ENCODE data around the gene SOX12. TPM values are rescaled to one million over a fixed set of nuclear protein-coding genes. Genes with fewer than 3 reads are reported as not detected.

SOX12 gene
- total RNA-seq, 1 experiment from 2014 or later: 59.1 TPM

DNA sequence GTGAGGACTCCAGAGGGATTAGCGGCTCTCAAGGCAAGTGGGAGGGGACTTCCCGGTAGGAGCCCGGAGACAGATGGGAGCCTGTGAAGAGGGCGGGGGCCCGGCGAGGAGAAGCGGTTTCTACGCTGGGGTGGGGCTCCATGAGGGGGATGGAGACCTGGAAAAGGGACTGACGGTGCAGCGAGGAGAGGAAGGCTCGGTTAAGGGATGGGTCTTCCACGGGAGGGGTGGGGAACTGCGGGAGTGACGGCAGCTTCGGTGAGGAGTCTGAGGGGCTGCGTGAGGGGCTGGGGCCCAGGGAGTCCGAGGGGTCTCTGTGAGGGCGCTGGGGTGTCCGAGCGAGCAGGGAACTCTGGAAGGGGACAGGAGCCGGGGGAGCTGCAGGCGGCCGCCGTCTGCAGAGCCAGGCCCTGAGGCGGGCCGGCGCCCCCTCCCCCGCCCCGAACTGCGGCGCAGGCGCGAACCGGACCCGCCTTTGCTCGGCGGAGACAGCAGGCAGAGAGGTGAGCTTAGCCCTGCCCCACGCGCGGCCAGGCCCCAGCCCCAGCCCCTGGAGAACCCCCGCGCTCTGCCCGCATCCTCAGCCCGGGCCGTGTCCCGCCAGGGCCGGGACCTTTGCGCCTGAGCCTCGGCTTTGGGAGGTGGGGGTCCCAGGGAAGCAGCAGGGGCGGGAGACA lies 21.4 kb downstream of the SOX12 start, which contains the start of gene NRSN2 (continued):
- no peak for TF ChIP-seq ZNF138 (CRISPR knock-in tag; conservative IDR thresholded peaks at IDR 0.05)
- TF ChIP-seq, protein P1, sequence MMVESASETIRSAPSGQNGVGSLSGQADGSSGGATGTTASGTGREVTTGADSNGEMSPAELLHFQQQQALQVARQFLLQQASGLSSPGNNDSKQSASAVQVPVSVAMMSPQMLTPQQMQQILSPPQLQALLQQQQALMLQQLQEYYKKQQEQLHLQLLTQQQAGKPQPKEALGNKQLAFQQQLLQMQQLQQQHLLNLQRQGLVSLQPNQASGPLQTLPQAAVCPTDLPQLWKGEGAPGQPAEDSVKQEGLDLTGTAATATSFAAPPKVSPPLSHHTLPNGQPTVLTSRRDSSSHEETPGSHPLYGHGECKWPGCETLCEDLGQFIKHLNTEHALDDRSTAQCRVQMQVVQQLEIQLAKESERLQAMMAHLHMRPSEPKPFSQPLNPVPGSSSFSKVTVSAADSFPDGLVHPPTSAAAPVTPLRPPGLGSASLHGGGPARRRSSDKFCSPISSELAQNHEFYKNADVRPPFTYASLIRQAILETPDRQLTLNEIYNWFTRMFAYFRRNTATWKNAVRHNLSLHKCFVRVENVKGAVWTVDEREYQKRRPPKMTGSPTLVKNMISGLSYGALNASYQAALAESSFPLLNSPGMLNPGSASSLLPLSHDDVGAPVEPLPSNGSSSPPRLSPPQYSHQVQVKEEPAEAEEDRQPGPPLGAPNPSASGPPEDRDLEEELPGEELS (CRISPR knock-in tag; IDR thresholded peaks at IDR 0.05): no peak
- no peak for TF ChIP-seq FOXK1 (CRISPR knock-in tag; IDR thresholded peaks at IDR 0.05)
- TF ChIP-seq, protein P2, sequence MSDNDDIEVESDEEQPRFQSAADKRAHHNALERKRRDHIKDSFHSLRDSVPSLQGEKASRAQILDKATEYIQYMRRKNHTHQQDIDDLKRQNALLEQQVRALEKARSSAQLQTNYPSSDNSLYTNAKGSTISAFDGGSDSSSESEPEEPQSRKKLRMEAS (CRISPR knock-in tag; IDR thresholded peaks at IDR 0.05): no peak
- TF ChIP-seq, protein P3, sequence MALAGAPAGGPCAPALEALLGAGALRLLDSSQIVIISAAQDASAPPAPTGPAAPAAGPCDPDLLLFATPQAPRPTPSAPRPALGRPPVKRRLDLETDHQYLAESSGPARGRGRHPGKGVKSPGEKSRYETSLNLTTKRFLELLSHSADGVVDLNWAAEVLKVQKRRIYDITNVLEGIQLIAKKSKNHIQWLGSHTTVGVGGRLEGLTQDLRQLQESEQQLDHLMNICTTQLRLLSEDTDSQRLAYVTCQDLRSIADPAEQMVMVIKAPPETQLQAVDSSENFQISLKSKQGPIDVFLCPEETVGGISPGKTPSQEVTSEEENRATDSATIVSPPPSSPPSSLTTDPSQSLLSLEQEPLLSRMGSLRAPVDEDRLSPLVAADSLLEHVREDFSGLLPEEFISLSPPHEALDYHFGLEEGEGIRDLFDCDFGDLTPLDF (CRISPR knock-in tag; IDR thresholded peaks at IDR 0.05): no peak
- TF ChIP-seq, protein P4, sequence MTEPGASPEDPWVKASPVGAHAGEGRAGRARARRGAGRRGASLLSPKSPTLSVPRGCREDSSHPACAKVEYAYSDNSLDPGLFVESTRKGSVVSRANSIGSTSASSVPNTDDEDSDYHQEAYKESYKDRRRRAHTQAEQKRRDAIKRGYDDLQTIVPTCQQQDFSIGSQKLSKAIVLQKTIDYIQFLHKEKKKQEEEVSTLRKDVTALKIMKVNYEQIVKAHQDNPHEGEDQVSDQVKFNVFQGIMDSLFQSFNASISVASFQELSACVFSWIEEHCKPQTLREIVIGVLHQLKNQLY (CRISPR knock-in tag; IDR thresholded peaks at IDR 0.05): no peak
- no peak for TF ChIP-seq NR1H2 (CRISPR knock-in tag; IDR thresholded peaks at IDR 0.05)
- TF ChIP-seq, protein P5, sequence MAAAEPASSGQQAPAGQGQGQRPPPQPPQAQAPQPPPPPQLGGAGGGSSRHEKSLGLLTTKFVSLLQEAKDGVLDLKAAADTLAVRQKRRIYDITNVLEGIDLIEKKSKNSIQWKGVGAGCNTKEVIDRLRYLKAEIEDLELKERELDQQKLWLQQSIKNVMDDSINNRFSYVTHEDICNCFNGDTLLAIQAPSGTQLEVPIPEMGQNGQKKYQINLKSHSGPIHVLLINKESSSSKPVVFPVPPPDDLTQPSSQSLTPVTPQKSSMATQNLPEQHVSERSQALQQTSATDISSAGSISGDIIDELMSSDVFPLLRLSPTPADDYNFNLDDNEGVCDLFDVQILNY (CRISPR knock-in tag; IDR thresholded peaks at IDR 0.05): 0 out of 2 replicates have a peak, but pooled peaks have one; percentile 52
- no peak for TF ChIP-seq FOXP1 (CRISPR knock-in tag; IDR thresholded peaks at IDR 0.05; ENCODE audit: borderline replicate concordance)
- TF ChIP-seq, protein P6, sequence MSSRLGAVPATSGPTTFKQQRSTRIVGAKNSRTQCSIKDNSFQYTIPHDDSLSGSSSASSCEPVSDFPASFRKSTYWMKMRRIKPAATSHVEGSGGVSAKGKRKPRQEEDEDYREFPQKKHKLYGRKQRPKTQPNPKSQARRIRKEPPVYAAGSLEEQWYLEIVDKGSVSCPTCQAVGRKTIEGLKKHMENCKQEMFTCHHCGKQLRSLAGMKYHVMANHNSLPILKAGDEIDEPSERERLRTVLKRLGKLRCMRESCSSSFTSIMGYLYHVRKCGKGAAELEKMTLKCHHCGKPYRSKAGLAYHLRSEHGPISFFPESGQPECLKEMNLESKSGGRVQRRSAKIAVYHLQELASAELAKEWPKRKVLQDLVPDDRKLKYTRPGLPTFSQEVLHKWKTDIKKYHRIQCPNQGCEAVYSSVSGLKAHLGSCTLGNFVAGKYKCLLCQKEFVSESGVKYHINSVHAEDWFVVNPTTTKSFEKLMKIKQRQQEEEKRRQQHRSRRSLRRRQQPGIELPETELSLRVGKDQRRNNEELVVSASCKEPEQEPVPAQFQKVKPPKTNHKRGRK (CRISPR knock-in tag; IDR thresholded peaks at IDR 0.05; ENCODE audit: borderline replicate concordance): no peak
- TF ChIP-seq, protein P7, sequence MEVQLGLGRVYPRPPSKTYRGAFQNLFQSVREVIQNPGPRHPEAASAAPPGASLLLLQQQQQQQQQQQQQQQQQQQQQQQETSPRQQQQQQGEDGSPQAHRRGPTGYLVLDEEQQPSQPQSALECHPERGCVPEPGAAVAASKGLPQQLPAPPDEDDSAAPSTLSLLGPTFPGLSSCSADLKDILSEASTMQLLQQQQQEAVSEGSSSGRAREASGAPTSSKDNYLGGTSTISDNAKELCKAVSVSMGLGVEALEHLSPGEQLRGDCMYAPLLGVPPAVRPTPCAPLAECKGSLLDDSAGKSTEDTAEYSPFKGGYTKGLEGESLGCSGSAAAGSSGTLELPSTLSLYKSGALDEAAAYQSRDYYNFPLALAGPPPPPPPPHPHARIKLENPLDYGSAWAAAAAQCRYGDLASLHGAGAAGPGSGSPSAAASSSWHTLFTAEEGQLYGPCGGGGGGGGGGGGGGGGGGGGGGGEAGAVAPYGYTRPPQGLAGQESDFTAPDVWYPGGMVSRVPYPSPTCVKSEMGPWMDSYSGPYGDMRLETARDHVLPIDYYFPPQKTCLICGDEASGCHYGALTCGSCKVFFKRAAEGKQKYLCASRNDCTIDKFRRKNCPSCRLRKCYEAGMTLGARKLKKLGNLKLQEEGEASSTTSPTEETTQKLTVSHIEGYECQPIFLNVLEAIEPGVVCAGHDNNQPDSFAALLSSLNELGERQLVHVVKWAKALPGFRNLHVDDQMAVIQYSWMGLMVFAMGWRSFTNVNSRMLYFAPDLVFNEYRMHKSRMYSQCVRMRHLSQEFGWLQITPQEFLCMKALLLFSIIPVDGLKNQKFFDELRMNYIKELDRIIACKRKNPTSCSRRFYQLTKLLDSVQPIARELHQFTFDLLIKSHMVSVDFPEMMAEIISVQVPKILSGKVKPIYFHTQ (CRISPR knock-in tag; IDR thresholded peaks at IDR 0.05): no peak

DNA sequence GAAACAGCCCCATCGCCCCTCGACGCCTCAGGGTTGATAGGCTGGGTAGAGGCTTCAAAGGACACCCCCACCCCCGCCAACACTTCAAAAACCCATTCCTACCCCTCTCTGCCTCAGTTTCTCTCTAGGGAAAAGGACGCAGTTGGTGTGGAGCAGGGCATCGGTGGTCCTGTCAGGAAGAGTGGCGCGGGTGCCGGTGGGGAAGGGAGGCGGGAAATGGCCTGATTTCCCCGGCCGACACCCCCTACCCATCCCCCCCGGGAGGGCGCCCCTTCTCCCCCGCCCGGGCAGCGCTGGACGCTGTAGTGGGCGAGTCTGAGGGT lies 21.9 kb downstream of the SOX12 start:
- no peak; the same call in 1 of the 2 replicates for ATAC-seq
- no peak overlapping the region for H3K27ac Mint-ChIP-seq

More for the DNA sequence above, 21.9 kb downstream of the SOX12 start:
- Mint-ChIP-seq H3K27me3 (ENCODE audit: low read depth) (peaks cover 18% of the 10 kb centered on the region), H3K9me3 (no peaks in the 10 kb centered on the region), H3K4me1 (peaks cover 17% of the 10 kb centered on the region), H3K4me3 (peak overlapping the region; percentile 89), H3K36me3 (peaks cover 2% of the 10 kb centered on the region; the same call in 1 of the 2 replicates)
- DNase-seq (ENCODE audit: low spot score): no peak
- TF ChIP-seq, protein P8, sequence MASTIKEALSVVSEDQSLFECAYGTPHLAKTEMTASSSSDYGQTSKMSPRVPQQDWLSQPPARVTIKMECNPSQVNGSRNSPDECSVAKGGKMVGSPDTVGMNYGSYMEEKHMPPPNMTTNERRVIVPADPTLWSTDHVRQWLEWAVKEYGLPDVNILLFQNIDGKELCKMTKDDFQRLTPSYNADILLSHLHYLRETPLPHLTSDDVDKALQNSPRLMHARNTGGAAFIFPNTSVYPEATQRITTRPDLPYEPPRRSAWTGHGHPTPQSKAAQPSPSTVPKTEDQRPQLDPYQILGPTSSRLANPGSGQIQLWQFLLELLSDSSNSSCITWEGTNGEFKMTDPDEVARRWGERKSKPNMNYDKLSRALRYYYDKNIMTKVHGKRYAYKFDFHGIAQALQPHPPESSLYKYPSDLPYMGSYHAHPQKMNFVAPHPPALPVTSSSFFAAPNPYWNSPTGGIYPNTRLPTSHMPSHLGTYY (CRISPR knock-in tag; IDR thresholded peaks at IDR 0.05): no peak
- ChIA-PET POLR2A (interaction anchor here (0.5 to 1.7 kb wide), 11 partner anchors 9 to 69 kb away, joined by 3 to 13 read pairs (median 4); partner anchors contain the start of gene SOX12), CTCF (interaction anchor here (0.9 to 4.2 kb wide), 13 partner anchors 9 to 196 kb away, joined by 3 to 37 read pairs (median 4); partner anchors contain the start of genes SOX12, TBC1D20 and TRIB3)

Data from WTC11 (cell line).